Gastrocnemius medialis (tissue), 4 donors: Measurements from ENCODE around the gene TERT. TPM values are rescaled to one million over a fixed set of nuclear protein-coding genes. Genes with fewer than 3 reads are reported as not detected.

ENCODE experiments used
- ATAC-seq, 2 donors: fragments of 150-250 bp; one replicate each; pipeline ENCODE4 v1.9.1; 2016
- DNase-seq, 2 donors: peaks; one replicate each; pipeline ENCODE4 v3.0.0-alpha.2; 2019
- H3K27ac ChIP-seq, 4 donors: fragments of 200-600 bp; sonication (generic); 1 replicate in 1 of 4; 2 replicates in 3 of 4; pipeline ENCODE4 v1.5.1; 2016 to 2018; ENCODE audit warnings: mild to moderate bottlenecking in 2 of 4, moderate library complexity in 1 of 4
- H3K27me3 ChIP-seq, 3 donors: fragments of 200-600 bp; sonication (generic) in 2 of 3; 1 replicate in 1 of 3; 2 replicates in 2 of 3; pipeline versions ENCODE4 v1.5.1 to v1.6.0; 2016 to 2019; ENCODE audit warnings: mild to moderate bottlenecking in 1 of 3, moderate library complexity in 1 of 3
- H3K36me3 ChIP-seq, 2 donors: fragments of 200-600 bp; sonication (generic) in 1 of 2; one replicate each; pipeline ENCODE4 v1.5.1; 2017 to 2018
- H3K4me1 ChIP-seq, 2 donors: fragments of 200-600 bp; sonication (generic) in 1 of 2; one replicate each; pipeline ENCODE4 v1.5.1; 2016 to 2017; ENCODE audit warnings: mild to moderate bottlenecking in 2 of 2
- H3K4me3 ChIP-seq, 4 donors: fragments of 200-600 bp; sonication (generic) in 3 of 4; 1 replicate in 1 of 4; 2 replicates in 3 of 4; pipeline ENCODE4 v1.5.1; 2016 to 2019; ENCODE audit warnings: mild to moderate bottlenecking in 2 of 4
- H3K9me3 ChIP-seq, 3 donors: fragments of 200-600 bp; sonication (generic) in 2 of 3; 1 replicate in 1 of 3; 2 replicates in 2 of 3; pipeline ENCODE4 v1.5.1; 2016 to 2019
- CTCF ChIP-seq, 5 experiments: fragments of 450-650 bp in 3 of 5; fragments of 200-600 bp in 2 of 5; sonication (generic) in 2 of 5; IDR thresholded peaks in 4 of 5; conservative IDR thresholded peaks in 1 of 5; 1 replicate in 4 of 5; 2 replicates in 1 of 5; pipeline ENCODE4 v1.5.1; 2016 to 2019; ENCODE audit warnings: antibody characterized with exemption in 5 of 5, mild to moderate bottlenecking in 3 of 5, moderate library complexity in 3 of 5
- POLR2A ChIP-seq, 2 donors: fragments of 450-650 bp; IDR thresholded peaks; one replicate each; pipeline ENCODE4 v1.6.1; 2017; ENCODE audit warnings: antibody characterized with exemption in 2 of 2, mild to moderate bottlenecking in 2 of 2, moderate library complexity in 2 of 2
- in situ Hi-C, 4 donors: fragments of 200-750 bp; cut with MboI; loops; one replicate each; pipeline versions ENCODE4 v1.15.0 to v1.8.0; 2017; ENCODE audit warnings: low sequenced_read_pairs in 4 of 4
- intact Hi-C: fragments of 100-400 bp; cut with DNase I; formaldehyde crosslinking; loops from one replicate; pipeline ENCODE4 v1.15.1; 2023; ENCODE audit warnings: low total_unique reads
- total RNA-seq, 4 donors: library from RNA; depleted of rRNA; stranded (reverse); fragments of >200 nt; gene quantifications; one replicate each; pipeline versions ENCODE4 v1.1.0 to v1.2.3, GENCODE V29; 2016

Gene TERT
- total RNA-seq, 4 donors from 2014 or later: not detected

DNA sequence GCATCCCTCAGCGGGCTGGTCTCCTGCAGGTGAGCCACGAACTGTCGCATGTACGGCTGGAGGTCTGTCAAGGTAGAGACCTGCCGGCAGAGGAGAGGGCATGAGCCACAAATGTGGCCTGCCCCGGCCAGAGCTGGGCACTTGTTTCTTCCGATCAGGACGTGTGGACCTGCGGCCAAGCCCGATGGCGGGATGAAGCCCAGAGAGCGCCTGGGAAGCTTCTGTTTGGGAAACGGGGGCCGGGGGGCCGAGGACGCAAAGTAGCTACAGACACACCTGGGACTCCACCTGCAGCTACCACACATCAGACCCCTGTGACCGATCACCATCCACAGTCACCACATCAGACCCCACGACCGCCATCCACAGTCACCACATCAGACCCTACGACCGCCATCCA is 22.7 kb downstream of the TERT start:
- Histone ChIP-seq H3K36me3 (no peaks in the 10 kb centered on the region), H3K27me3 (no peaks in the 10 kb centered on the region), H3K4me1 (no peaks in the 10 kb centered on the region), H3K4me3 (no peak overlapping the region), H3K9me3 (no peaks in the 10 kb centered on the region), H3K27ac (no peak overlapping the region)
- intact Hi-C loops (no loop called here), in situ Hi-C loops (no loop called here)
- TF ChIP-seq POLR2A (IDR thresholded peaks at IDR 0.05): no peak
- TF ChIP-seq CTCF (IDR thresholded peaks at IDR 0.05 in 4 of 5, conservative IDR thresholded peaks at IDR 0.05 in 1 of 5): no peak
- ATAC-seq (no peak), DNase-seq (no peak)

GRCh38 chr5:1270933-1271914 is 23.6 kb downstream of the TERT start:
- DNase-seq: no peak
- in situ Hi-C loops: no loop called here
- no peaks in the 10 kb centered on the region for H3K4me1 ChIP-seq
- no peak for TF ChIP-seq CTCF (IDR thresholded peaks at IDR 0.05 in 4 of 5, conservative IDR thresholded peaks at IDR 0.05 in 1 of 5)
- TF ChIP-seq POLR2A (IDR thresholded peaks at IDR 0.05): no peak
- no peak overlapping the region for H3K4me3 ChIP-seq
- no peak for ATAC-seq
- intact Hi-C loops: no loop called here
- no peaks in the 10 kb centered on the region for H3K9me3 ChIP-seq
- H3K36me3 ChIP-seq: no peaks in the 10 kb centered on the region
- H3K27me3 ChIP-seq: no peaks in the 10 kb centered on the region
- no peak overlapping the region for H3K27ac ChIP-seq

- TF ChIP-seq CTCF (IDR thresholded peaks at IDR 0.05 in 4 of 5, conservative IDR thresholded peaks at IDR 0.05 in 1 of 5): no peak
- no peak for TF ChIP-seq POLR2A (IDR thresholded peaks at IDR 0.05)
- no peak overlapping the region for H3K27ac ChIP-seq
- H3K36me3 ChIP-seq: no peaks in the 10 kb centered on the region
- in situ Hi-C loops: no loop called here
- no peak overlapping the region for H3K4me3 ChIP-seq
- no peak for ATAC-seq
- no peak for DNase-seq
- H3K4me1 ChIP-seq: no peaks in the 10 kb centered on the region
- no peaks in the 10 kb centered on the region for H3K27me3 ChIP-seq
- intact Hi-C loops: no loop called here
- no peaks in the 10 kb centered on the region for H3K9me3 ChIP-seq
Observed at GRCh38 chr5:1270426-1270825, 24.4 kb downstream of the TERT start.

GRCh38 chr5:1268666-1269065 is 26.2 kb downstream of the TERT start:
- Histone ChIP-seq H3K4me3 (no peak overlapping the region), H3K36me3 (no peaks in the 10 kb centered on the region), H3K27me3 (no peaks in the 10 kb centered on the region), H3K9me3 (no peaks in the 10 kb centered on the region), H3K27ac (no peak overlapping the region), H3K4me1 (no peaks in the 10 kb centered on the region)
- ATAC-seq (no peak), DNase-seq (no peak)
- intact Hi-C loops: no loop called here
- in situ Hi-C loops: no loop called here
- TF ChIP-seq POLR2A (IDR thresholded peaks at IDR 0.05) (no peak), CTCF (IDR thresholded peaks at IDR 0.05 in 4 of 5, conservative IDR thresholded peaks at IDR 0.05 in 1 of 5) (no peak)
